Thymus (tissue), 11 donors: ENCODE data around the gene TRIM26. TPM values are rescaled to one million over a fixed set of nuclear protein-coding genes. Genes with fewer than 3 reads are reported as not detected.
"Not testable (repeated sequence)": the region's sequence is repeated elsewhere in the genome, so short reads cannot be mapped to it uniquely, and the experiment has no call there.

Experiments
- DNase-seq, 9 donors: peaks; one replicate each; pipeline ENCODE4 v3.0.0-alpha.2; 2013; ENCODE audit warnings: low spot score in 9 of 9, low read depth in 6 of 9, missing footprints in 1 of 9
- H3K27ac ChIP-seq, 2 donors: one replicate each; pipeline ENCODE4 v1.5.1; 2013; ENCODE audit warnings: control low read depth in 1 of 2, low read depth in 1 of 2, low read length in 1 of 2, mild to moderate bottlenecking in 1 of 2, moderate library complexity in 1 of 2
- H3K27me3 ChIP-seq, 2 donors: one replicate each; pipeline ENCODE4 v1.5.1; 2013; ENCODE audit warnings: low read length in 1 of 2; ENCODE audit not compliant: control insufficient read depth in 2 of 2, insufficient read depth in 1 of 2
- H3K36me3 ChIP-seq, 2 donors: one replicate each; pipeline ENCODE4 v1.5.1; 2013; ENCODE audit warnings: low read length in 1 of 2, mild to moderate bottlenecking in 1 of 2, moderate library complexity in 1 of 2; ENCODE audit not compliant: control insufficient read depth in 2 of 2, insufficient read depth in 2 of 2
- H3K4me1 ChIP-seq, 2 donors: one replicate each; pipeline ENCODE4 v1.5.1; 2013; ENCODE audit warnings: low read length in 2 of 2; ENCODE audit not compliant: control insufficient read depth in 2 of 2, insufficient read depth in 2 of 2
- H3K4me3 ChIP-seq, 2 donors: one replicate each; pipeline ENCODE4 v1.5.1; 2013; ENCODE audit warnings: low read length in 2 of 2, control low read depth in 1 of 2, mild to moderate bottlenecking in 1 of 2
- H3K9me3 ChIP-seq, 2 donors: one replicate each; pipeline ENCODE4 v1.5.1; 2013; ENCODE audit warnings: low read length in 1 of 2, mild to moderate bottlenecking in 1 of 2; ENCODE audit not compliant: control insufficient read depth in 2 of 2, insufficient read depth in 1 of 2
- WGBS: extraction: QIAGEN DNeasy Blood & Tissue Kit; methylation state at CpG from one replicate; pipeline ENCODE4 v1.1.7; 2013; 5-methylcytosine and 5-hydroxymethylcytosine counted together
- polyA plus RNA-seq: library from polyadenylated mRNA; stranded (reverse); fragments of 200-250 nt; gene quantifications from one replicate; pipeline ENCODE4 v1.2.3, GENCODE V29; 2013
- total RNA-seq: library from RNA; stranded (reverse); fragments of 120-200 nt; gene quantifications from one replicate; pipeline ENCODE4 v1.2.4, GENCODE V29; 2013
- donor health status: healthy.

The TRIM26 gene
- total and polyA plus RNA-seq, 2 donors: 19.7 to 31.3 TPM

DNA sequence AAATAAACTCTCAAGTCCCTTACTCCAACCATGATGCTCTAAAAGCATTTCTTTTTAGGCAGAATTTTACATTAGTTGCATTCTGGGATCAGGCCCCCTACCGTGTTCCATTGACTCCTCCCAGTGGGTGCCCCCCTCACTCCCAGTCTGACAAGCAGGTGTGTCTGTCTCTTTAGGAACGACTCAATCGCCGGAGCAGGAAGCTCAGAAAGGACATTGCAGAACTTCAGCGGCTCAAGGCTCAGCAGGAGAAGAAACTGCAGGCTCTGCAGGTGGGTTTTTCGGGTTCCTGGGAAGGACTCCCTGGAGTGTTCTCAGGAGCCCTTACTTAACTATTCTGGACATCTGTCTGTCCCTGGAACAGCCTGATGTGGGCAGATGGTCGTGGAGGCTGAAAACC lies 67.4 kb downstream of the TRIM26 start:
- Histone ChIP-seq H3K9me3 (no peaks in the 10 kb centered on the region), H3K4me1 (no peaks in the 10 kb centered on the region), H3K4me3 (no peak overlapping the region), H3K36me3 (no peaks in the 10 kb centered on the region), H3K27me3 (peaks cover 0 to 5% of the 10 kb centered on the region in 2 donors), H3K27ac (no peak overlapping the region)
- no peak for DNase-seq
- WGBS: 83% methylated on average over 7 of the region's 7 CpGs

DNA sequence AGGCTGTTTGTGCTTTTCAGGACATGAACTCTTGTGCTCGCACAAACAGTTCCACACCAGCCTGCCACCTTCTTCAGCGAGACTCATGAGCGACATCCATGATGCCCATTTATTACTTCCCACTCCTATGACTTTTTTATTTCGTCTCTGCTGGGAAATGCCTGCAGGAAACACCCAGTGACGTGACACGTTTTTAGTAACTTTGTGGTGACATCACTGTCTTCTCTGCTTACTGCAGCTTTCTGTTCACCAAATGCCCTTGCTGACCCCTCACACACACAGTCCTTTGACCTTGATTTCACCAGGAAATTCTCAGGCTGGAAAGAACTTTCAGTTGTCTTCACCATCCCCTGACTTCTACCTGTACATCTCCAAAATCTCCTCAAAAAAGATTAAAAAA lies 68.4 kb downstream of the TRIM26 start:
- no peaks in the 10 kb centered on the region for H3K36me3 ChIP-seq
- DNase-seq: no peak
- no peak overlapping the region for H3K27ac ChIP-seq
- WGBS: 88% methylated on average over 6 of the region's 6 CpGs
- H3K4me3 ChIP-seq: no peak overlapping the region
- peaks cover 0 to 5% of the 10 kb centered on the region in 2 donors for H3K27me3 ChIP-seq
- H3K9me3 ChIP-seq: no peaks in the 10 kb centered on the region
- H3K4me1 ChIP-seq: no peaks in the 10 kb centered on the region

DNA sequence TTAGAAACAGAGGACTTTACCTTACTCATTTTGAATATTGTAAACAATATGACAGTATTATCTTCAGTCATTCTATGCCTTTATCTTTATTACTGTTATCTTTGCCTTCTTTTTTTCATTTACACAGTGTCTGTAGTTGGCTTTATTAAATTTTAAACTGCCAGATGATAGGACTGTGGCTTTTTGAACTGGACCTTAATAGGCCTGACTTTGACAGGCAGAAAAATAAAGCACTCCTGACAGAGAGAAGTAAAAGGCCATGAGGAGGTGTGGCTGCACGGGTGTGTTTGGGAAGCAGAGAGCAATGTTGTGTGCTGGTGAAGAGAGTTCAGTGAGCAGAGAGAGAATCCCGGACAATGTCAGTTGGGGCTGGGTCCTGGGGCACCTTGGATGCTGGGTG lies 69.4 kb downstream of the TRIM26 start:
- H3K9me3 ChIP-seq: no peaks in the 10 kb centered on the region
- no peaks in the 10 kb centered on the region for H3K4me1 ChIP-seq
- no peak overlapping the region for H3K4me3 ChIP-seq
- H3K27me3 ChIP-seq: peaks cover 0 to 5% of the 10 kb centered on the region in 2 donors
- DNase-seq: no peak
- WGBS: 86% methylated on average over 2 of the region's 2 CpGs
- H3K36me3 ChIP-seq: no peaks in the 10 kb centered on the region
- no peak overlapping the region for H3K27ac ChIP-seq

DNA sequence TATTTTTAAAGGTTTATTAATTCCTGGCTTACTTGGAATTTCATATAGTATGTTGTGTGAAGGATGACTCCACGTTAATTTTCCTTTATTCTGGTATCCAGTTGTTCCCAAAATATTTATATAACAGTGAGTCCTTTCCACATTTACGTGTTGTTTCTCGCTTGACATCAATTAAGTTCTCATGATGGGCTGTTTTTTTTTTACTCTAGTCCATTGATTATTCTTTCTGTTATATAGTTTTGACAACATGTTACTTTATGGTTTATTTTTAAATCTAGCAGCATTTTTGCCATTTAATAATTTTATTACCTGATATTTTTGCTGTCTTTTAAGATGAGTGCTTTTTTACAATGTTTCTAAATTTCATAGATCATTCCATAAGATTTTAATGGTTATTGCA lies 70.5 kb downstream of the TRIM26 start:
- H3K4me3 ChIP-seq: no peak overlapping the region
- H3K27me3 ChIP-seq: peaks cover 0 to 5% of the 10 kb centered on the region in 2 donors
- 91% methylated on average over 3 of the region's 3 CpGs for WGBS
- no peak overlapping the region for H3K27ac ChIP-seq
- no peak for DNase-seq
- no peaks in the 10 kb centered on the region for H3K36me3 ChIP-seq
- H3K4me1 ChIP-seq: no peaks in the 10 kb centered on the region
- H3K9me3 ChIP-seq: no peaks in the 10 kb centered on the region

DNA sequence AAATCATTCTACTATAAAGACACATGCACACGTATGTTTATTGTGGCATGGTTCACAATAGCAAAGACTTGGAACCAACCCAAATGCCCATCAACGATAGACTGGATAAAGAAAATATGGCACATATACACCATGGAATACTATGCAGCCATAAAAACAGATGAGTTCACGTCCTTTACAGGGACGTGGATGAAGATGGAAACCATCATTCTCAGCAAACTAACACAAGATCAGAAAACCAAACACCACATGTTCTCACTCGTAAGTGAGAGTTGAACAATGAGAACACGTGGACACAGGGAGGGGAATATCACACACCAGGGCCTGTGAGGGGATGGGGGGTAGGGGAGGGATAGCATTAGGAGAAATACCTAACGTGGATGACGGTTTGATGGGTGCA lies 73.0 kb downstream of the TRIM26 start:
- H3K27me3 ChIP-seq: peaks cover 0 to 12% of the 10 kb centered on the region in 2 donors
- WGBS: 96% methylated on average over 8 of the region's 8 CpGs

DNA sequence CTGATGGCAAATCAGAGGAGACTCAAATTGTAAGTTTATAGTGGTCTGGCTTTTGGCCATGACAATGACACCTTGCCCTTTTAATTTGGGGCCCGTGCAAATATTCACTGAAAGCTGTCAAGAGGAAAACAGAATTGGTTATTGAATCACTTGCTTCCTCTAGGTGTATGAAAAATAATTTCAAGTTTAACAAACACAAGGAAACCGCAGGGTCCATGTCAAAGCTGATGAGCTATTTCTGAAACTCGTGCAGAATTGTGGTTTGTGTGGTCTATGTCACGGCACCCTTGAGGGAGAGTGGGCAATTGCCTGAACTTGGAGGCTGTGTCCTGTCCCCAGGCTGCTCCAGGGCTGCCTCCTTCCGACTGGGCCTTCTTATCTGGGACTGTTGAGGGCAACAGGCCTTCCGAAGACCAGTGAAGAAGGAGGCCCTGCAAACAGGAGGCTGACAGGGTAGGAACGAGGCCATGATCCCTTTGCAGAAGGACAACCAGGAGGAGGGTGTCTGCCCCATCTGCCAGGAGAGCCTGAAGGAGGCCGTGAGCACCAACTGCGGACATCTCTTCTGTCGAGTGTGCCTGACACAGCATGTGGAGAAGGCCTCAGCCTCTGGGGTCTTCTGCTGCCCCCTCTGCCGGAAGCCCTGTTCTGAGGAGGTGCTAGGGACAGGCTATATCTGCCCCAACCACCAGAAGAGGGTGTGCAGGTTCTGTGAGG lies 76.5 kb downstream of the TRIM26 start:
- Histone ChIP-seq H3K36me3 (no peaks in the 10 kb centered on the region), H3K27ac (no peak overlapping the region), H3K4me3 (no peak overlapping the region), H3K27me3 (peaks cover 4 to 23% of the 10 kb centered on the region in 2 donors), H3K4me1 (no peaks in the 10 kb centered on the region), H3K9me3 (no peaks in the 10 kb centered on the region)
- DNase-seq: no peak
- WGBS: 61% methylated on average over 11 of the region's 11 CpGs

More for the DNA sequence above, 73.0 kb downstream of the TRIM26 start:
- not testable (repeated sequence) for H3K9me3 ChIP-seq, H3K4me1 ChIP-seq, H3K36me3 ChIP-seq, H3K4me3 ChIP-seq, DNase-seq, H3K27ac ChIP-seq

DNA sequence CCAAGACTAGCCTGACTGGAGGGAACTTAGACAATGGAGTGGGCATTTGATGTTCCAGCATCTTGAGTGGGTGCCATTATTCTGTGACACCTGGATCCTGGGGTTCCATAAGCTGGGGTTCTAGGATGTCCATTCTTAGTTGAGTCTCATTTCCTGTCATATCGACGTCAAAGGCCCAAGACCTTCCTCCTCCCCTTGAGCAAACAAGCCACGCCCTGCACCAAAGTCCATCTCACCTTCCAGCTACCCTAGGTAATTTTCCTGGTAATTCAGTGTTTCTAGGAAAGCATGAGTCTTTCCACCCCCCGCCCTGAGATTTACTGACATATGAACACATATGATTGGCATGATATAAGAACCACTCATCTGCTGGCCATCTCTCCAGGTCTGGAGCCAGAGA lies 77.4 kb downstream of the TRIM26 start, which contains the start of gene TRIM40:
TRIM40 (plus strand) TSS at position 384 of the 400 bp plus-strand sequence. CDS start 897 bp downstream, outside the sequence.
- no peaks in the 10 kb centered on the region for H3K9me3 ChIP-seq
- H3K27ac ChIP-seq: no peak within 1 kb of the TSS
- no peaks in the 10 kb centered on the region for H3K36me3 ChIP-seq
- peaks cover 4 to 27% of the 10 kb centered on the region in 2 donors for H3K27me3 ChIP-seq
- H3K4me3 ChIP-seq: no peak within 1 kb of the TSS
- H3K4me1 ChIP-seq: no peaks in the 10 kb centered on the region
- no peak for DNase-seq
- 91% methylated on average over 4 of the region's 4 CpGs for WGBS

DNA sequence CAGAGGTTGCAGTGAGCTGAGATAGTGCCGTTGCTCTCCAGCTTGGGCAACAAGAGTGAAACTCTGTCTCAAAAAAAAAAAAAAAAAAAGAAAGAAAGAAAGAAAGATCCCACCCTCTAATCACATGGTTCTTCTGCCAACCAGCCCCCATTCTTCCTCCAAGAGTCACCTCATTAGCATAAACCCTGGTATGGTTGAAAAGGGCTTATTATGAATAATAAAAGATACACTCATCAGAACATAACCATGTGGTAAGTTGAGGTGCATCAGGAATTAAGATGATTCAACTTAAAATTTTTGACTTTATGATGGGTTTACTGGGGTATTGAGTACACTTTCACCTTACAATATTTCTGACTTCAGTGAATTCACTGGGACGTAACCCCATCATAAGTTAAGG lies 78.1 kb downstream of the TRIM26 start:
- Histone ChIP-seq H3K27me3 (peaks cover 8 to 34% of the 10 kb centered on the region in 2 donors), H3K36me3 (no peaks in the 10 kb centered on the region), H3K4me1 (no peaks in the 10 kb centered on the region), H3K4me3 (no peak overlapping the region), H3K9me3 (no peaks in the 10 kb centered on the region), H3K27ac (no peak overlapping the region)
- DNase-seq: no peak
- WGBS: 98% methylated on average over 2 of the region's 2 CpGs
